ACHN (cell line): Measurements from ENCODE around the gene GNG14.
A peak's percentile ranks its signal among the peaks of the same experiment; 100 is the strongest.
"Not testable (repeated sequence)": the region's sequence is repeated elsewhere in the genome, so short reads cannot be mapped to it uniquely, and the experiment has no call there.

Experiments used
- DNase-seq: peaks from one replicate; pipeline ENCODE4 v3.0.0-alpha.2; 2015
- in situ Hi-C: cut with HindIII; loops from 2 replicates; pipeline ENCODE4 v1.10.0; 2017; ENCODE audit warnings: low sequenced_read_pairs, low pct_ligation_motif_present, low pct_unique_long_range_greater_than_20kb

Gene GNG14

GRCh38 chr19:12689581-12690216 lies 1.9 kb downstream of the GNG14 start:
- DNase-seq = no peak

GRCh38 chr19:12692960-12693359 lies 5.2 kb downstream of the GNG14 start:
- in situ Hi-C loops = no loop called here
- DNase-seq = no peak

More at GRCh38 chr19:12689581-12690216, 1.9 kb downstream of the GNG14 start:
- in situ Hi-C loops = no loop called here

- DNase-seq = no peak
- in situ Hi-C loops = no loop called here
These were observed 6.8 kb downstream of the GNG14 start for GRCh38 chr19:12694641-12695040.

- no peak for DNase-seq
- in situ Hi-C loops = no loop called here
These were observed 7.3 kb downstream of the GNG14 start for GRCh38 chr19:12695096-12695495.

- in situ Hi-C loops = no loop called here
- DNase-seq = no peak
These were observed 7.7 kb downstream of the GNG14 start for GRCh38 chr19:12695514-12695913.

DNA sequence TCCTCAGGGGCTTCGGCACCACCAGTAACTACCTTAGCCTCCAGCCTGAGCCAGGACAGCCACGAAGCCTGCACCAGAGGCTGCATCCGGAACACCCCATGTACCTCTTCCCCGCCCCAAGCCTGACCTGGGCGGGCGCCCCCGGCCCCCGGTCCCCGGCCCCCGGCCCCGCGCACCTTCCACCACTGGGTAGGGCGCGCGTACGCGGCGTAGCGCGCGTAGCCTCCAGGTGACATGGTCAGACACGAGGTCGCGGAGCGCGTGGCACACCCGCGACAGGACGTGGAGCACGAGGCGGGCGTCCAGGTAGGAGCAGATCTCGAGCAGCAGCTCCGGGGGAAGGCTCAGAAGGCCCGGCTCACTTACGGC lies 8.2 kb downstream of the GNG14 start:
- in situ Hi-C loops = no loop called here
- peak; percentile 6 for DNase-seq

DNA sequence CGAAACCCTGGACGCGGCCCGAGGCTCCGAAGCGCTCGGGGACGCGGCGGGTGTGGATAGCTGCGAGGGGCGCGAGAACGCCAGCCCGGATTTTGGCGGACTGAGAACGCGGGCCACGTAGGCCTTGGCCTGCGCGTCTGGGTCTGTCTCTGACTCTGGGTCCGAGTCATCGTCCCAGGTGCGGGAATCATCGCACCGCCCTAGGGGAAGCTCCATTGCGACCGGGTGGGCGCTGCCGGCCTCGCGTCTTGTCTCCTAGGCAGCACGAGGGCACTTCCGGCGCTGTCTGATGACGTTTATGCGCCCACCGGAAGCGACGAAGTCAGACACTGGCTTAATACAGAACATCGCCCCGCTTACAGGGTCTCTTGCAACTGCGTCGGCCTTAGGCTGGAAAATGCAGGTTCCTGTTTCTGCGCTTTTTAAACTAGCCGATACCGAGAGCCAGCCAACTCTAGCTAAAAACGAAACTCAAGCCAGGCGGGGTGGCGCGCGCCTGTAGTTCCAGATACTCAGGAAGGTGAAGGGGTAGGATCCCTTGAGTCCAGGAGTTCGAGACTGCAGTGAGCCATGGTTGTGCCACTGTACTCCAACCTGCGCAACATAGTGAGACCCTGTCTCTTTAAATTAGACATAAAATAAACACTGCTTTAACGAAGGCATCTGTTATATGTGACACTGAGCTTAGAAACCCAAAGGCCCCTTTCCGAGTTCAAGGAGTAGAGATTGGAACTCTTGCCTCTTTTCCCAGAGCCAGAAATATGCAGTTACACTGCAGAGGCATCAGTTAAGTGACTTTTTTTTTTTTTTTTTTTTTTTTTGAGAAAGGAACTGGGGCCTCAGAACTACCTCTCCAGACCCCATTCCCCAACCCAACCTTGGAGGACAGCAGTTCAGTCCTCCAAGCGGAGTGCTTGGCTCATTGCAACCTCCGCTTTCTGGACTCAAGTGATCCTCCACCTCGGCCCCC lies 8.9 kb downstream of the GNG14 start, which contains the start of gene FBXW9:
Gene FBXW9, minus strand, starts transcription at position 266 of the 970 bp plus-strand sequence. Its CDS starts 50 bp downstream, at position 216.
- in situ Hi-C loops = no loop called here
- peak; percentile 92 for DNase-seq

DNA sequence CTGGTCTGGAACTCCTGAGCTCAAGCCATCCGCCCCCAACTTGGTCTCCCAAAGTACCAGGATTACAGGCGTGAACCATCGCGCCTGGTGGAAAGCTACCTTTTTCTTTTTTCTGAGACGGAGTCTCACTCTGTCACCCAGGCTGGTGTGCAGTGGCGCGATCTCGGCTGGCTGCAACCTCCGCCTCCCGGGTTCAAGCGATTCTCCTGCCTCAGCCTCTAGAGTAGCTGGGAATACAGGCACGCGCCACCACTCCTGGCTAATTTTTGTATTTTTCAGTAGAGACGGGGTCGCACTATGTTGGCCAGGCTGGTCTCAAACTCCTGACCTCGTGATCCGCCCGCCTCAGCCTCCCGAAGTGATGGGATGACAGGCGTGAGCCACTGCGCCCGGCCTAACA lies 9.6 kb downstream of the GNG14 start:
- in situ Hi-C loops = not testable (repeated sequence)

DNA sequence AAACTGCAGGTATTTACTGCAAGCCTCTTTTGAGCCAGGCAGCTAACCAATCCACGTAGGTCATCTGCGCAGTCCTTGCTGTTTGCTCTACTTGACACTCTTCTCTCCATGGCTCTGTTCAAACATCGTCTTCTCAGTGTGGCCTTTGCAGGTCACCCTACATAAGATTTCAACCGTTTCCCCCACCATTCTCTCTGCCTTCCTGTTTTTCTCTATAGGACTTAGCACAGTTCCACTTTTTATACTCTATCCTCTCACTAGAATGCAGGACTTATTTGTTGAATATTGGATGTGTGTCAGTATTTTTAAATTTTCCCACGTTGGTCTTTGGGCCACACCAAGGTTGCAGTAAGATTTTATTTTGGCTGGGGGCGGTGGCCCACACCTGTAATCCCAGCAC lies 10.3 kb downstream of the GNG14 start:
- in situ Hi-C loops = no loop called here
- DNase-seq = no peak

More for the DNA sequence above, 9.6 kb downstream of the GNG14 start:
- DNase-seq = not testable (repeated sequence)

DNA sequence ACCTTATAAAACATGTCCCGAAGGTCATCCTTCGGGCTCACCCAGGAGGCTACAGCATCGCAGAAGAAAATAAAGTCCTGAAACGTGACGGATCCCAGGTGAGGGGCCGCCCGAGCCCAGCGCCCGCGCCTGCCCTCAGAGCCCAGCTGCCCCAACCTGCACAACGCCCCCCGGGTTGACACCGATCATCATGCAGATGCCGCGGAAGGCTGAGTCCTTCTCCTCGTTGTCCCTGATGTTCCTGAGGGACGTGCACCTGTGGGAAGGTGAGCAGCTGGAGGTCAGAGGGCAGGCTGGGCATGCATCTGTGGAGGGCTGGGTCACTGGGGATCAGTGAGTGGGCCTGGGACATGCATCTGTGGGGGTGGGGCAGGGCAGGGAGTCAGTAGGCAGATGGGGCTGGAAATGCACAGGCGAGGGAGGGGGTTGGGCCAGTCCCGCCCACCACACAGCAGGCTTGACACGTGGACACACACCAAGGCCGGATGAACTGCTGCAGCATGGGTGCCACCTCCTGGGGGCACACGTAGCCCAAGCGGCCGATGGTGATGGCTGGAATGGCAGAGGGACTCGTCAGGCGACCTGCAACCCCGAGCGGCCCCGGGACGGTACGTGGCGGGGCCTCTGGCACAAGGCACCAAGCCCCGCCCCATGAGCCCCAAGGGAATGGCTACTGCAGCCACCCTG lies 13.9 kb downstream of the GNG14 start:
- DNase-seq = no peak

DNA sequence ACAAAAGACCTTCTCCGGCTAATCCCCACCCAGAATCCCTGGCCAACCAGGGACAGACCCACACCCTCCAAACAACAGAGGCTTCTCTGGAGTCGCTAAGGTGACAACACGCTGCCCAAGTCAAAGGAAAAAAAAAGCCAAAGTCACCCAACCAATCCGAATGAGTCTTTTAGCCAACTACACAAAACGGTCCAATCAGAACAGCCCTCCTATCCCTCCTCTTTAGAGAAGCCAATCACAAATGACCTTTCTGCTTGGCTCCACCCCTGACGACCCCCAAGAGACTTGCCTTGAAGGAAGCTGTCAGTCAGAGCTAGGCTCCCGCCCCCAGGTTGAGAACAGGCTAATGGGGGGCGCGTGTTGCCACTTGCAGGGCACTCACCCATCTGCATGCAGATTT lies 15.2 kb downstream of the GNG14 start:
- in situ Hi-C loops = no loop called here
- peak; percentile 66 for DNase-seq

More for the DNA sequence above, 13.9 kb downstream of the GNG14 start:
- in situ Hi-C loops = no loop called here

- no peak for DNase-seq
- in situ Hi-C loops = no loop called here
These were observed 17.4 kb downstream of the GNG14 start for GRCh38 chr19:12705169-12705568.

GRCh38 chr19:12705654-12706331 lies 18.0 kb downstream of the GNG14 start:
- no peak for DNase-seq
- in situ Hi-C loops = no loop called here

DNA sequence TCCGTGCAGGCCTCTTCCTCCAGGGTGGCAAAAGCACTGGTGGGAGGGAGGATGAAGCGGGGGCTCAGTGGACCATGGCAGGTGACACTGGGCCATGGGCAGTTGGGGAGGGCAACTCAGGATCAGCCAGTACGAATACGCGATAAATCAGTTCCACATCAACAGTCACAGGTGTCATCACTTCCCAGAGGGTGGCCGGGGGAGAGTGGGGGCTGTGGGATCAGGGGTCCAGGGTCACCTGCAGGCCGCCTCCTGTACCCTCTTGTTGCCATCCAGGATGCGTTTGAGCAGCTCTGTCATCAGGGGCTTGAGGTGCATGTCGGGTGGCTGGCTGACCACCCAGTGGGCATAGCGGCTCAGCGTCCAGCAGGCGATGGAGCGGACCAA lies 18.5 kb downstream of the GNG14 start:
- DNase-seq = no peak
- in situ Hi-C loops = no loop called here

DNA sequence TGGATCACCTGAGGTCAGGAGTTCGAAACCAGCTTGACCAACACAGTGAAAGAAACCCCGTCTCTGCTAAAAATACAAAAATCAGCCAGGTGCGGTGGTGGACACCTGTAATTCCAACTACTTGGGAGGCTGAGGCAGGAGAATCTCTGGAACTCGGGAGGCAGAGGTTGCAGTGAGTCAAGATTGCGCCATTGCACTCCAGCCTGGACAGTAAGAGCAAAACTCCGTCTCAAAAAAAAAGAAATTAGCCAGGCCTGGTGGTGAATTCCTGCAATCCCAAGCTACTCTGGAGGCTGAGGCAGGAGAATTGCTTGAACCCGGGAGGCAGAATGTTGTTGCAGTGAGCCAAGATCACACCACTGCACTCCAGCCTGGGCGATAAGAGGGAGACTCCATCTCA lies 20.8 kb downstream of the GNG14 start:
- DNase-seq = no peak
- in situ Hi-C loops = no loop called here

DNA sequence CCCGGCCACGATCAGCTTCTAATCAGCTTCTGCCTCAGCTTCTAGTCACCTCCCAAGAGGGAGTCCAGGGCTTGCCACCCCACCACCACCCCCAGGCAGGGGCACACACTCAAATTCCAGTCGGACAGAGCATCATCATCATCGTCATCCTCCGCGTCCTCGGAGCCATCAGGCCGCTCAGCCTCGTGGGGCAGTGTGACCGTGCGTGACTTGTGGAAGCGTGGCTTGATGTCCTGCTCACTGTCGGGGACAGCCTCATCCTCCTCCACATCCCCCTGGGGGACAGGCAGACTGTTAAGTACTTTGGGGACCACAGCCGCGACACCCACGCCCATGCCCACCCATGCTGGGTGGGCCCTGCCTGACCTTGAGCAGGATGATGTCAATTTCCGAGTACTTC lies 23.4 kb downstream of the GNG14 start:
- no peak for DNase-seq
- in situ Hi-C loops = no loop called here

- DNase-seq, in situ Hi-C loops: not testable (repeated sequence)
These were observed 24.3 kb downstream of the GNG14 start for GRCh38 chr19:12712077-12712476.

DNA sequence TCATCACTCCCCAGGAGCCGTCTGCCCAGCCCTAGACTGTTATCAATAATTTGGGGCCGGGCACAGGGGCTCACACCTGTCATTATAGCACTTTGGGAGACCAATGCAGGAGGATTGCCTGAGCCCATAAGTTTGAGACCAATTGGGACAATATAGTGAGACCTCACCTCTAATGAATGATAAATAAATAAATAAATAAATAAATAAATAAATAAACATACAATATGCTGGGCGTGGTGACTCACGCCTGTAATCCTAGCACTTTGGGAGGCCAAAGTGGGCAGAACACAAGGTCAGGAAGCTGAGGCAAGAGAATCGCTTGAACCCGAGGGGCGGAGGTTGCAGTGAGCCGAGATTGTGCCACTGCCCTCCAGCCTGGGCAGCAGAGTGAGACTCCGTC lies 25.5 kb downstream of the GNG14 start:
- DNase-seq, in situ Hi-C loops: not testable (repeated sequence)

- in situ Hi-C loops = no loop called here
- no peak for DNase-seq
These were observed 27.3 kb downstream of the GNG14 start for GRCh38 chr19:12715102-12715501.
